Chondrocyte (in vitro differentiated cells): ENCODE measurements around the gene CAST. TPM values are rescaled to one million over a fixed set of nuclear protein-coding genes. Genes with fewer than 3 reads are reported as not detected.

ENCODE experiments used
- DNase-seq: peaks from one replicate; pipeline ENCODE4 v3.0.0; 2021; ENCODE audit warnings: mixed read lengths, low spot score
- H3K27ac Mint-ChIP-seq: one replicate; pipeline ENCODE4 v1.8.0; 2021; ENCODE audit warnings: mild to moderate bottlenecking, moderate library complexity, mixed read lengths; ENCODE audit not compliant: unreplicated experiment
- H3K27me3 Mint-ChIP-seq: 2 replicates; pipeline ENCODE4 v1.8.0; 2021; ENCODE audit warnings: low read depth, mixed read lengths
- H3K36me3 Mint-ChIP-seq: 2 replicates; pipeline ENCODE4 v1.8.0; 2021; ENCODE audit warnings: low read depth, mixed read lengths
- H3K4me1 Mint-ChIP-seq: 2 replicates; pipeline ENCODE4 v1.8.0; 2021; ENCODE audit warnings: low read depth, mild to moderate bottlenecking, mixed read lengths
- H3K4me3 Mint-ChIP-seq: one replicate; pipeline ENCODE4 v1.8.0; 2021; ENCODE audit warnings: mild to moderate bottlenecking, moderate library complexity, mixed read lengths; ENCODE audit not compliant: unreplicated experiment
- H3K9me3 Mint-ChIP-seq: 2 replicates; pipeline ENCODE4 v1.8.0; 2021; ENCODE audit warnings: low read depth, mixed read lengths
- total RNA-seq: library from RNA; stranded (reverse); gene quantifications from 3 replicates; pipeline ENCODE4 v1.2.1, GENCODE V29; 2021
- TF ChIP-seq, protein P1 (sequence below): fragments of 200-600 bp; sonication (generic); IDR thresholded peaks from 2 replicates; pipeline ENCODE4 v1.5.0; 2021; ENCODE audit warnings: antibody characterized with exemption, mild to moderate bottlenecking, moderate library complexity

The CAST gene
- total RNA-seq, 1 donor from 2014 or later: 131 TPM

DNA sequence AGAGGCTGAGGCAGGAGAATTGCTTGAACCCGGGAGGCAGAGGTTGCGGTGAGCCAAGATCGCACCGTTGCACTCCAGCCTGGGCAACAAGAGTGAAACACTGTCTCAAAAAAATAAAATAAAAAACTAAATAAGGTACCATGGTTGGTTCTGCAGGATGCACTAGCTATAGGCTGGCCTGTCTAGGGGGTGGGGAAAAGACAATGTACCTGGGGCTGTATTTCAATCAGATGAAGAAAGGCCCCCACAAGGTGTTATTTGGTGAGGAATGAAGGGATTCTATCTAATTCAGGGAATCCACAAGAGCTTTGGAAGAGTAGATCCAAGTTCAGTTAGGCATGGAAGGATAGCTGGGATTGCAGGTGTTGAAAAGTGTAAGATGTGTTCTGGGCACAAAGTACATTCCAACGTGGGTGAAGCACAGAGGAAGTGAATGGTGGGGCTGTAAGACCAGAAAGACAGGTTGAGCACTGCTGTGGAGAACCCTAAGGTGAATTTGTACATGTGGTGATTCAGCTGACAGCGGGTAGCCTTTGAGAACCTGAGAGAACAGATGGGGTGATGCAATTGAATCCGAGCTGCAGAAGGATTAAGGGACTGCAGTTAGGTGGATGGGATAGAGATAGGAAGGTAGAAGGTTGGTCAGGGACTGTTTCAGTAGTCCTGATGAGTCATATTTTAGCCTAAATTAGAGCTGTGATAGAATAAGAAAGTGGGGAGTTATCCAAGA lies 71.8 kb downstream of the CAST start:
- Mint-ChIP-seq H3K27ac (no peak overlapping the region), H3K4me1 (peaks cover 9% of the 10 kb centered on the region), H3K27me3 (no peaks in the 10 kb centered on the region), H3K36me3 (peaks cover 10% of the 10 kb centered on the region), H3K4me3 (no peak overlapping the region), H3K9me3 (no peaks in the 10 kb centered on the region)
- DNase-seq: no peak
- TF ChIP-seq, protein P1, sequence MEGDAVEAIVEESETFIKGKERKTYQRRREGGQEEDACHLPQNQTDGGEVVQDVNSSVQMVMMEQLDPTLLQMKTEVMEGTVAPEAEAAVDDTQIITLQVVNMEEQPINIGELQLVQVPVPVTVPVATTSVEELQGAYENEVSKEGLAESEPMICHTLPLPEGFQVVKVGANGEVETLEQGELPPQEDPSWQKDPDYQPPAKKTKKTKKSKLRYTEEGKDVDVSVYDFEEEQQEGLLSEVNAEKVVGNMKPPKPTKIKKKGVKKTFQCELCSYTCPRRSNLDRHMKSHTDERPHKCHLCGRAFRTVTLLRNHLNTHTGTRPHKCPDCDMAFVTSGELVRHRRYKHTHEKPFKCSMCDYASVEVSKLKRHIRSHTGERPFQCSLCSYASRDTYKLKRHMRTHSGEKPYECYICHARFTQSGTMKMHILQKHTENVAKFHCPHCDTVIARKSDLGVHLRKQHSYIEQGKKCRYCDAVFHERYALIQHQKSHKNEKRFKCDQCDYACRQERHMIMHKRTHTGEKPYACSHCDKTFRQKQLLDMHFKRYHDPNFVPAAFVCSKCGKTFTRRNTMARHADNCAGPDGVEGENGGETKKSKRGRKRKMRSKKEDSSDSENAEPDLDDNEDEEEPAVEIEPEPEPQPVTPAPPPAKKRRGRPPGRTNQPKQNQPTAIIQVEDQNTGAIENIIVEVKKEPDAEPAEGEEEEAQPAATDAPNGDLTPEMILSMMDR: no peak

GRCh38 chr5:96734871-96735325 lies 72.7 kb downstream of the CAST start:
- Mint-ChIP-seq H3K27ac (no peak overlapping the region), H3K9me3 (no peaks in the 10 kb centered on the region), H3K4me3 (no peak overlapping the region), H3K27me3 (no peaks in the 10 kb centered on the region), H3K36me3 (peaks cover 10% of the 10 kb centered on the region), H3K4me1 (peaks cover 9% of the 10 kb centered on the region)
- DNase-seq: no peak
- TF ChIP-seq, protein P1: no peak

- H3K9me3 Mint-ChIP-seq: no peaks in the 10 kb centered on the region
- peaks cover 14% of the 10 kb centered on the region for H3K36me3 Mint-ChIP-seq
- no peak for DNase-seq
- H3K27me3 Mint-ChIP-seq: no peaks in the 10 kb centered on the region
- H3K27ac Mint-ChIP-seq: no peak overlapping the region
- H3K4me3 Mint-ChIP-seq: no peak overlapping the region
- TF ChIP-seq, protein P1: no peak
- H3K4me1 Mint-ChIP-seq: peaks cover 13% of the 10 kb centered on the region
Measured at GRCh38 chr5:96736937-96737336, 74.8 kb downstream of the CAST start.

- TF ChIP-seq, protein P1: no peak
- Mint-ChIP-seq H3K4me3 (no peak overlapping the region), H3K27ac (no peak overlapping the region), H3K27me3 (no peaks in the 10 kb centered on the region), H3K9me3 (no peaks in the 10 kb centered on the region), H3K36me3 (peaks cover 31% of the 10 kb centered on the region), H3K4me1 (peaks cover 5% of the 10 kb centered on the region)
- no peak for DNase-seq
Measured at GRCh38 chr5:96741106-96741505, 78.9 kb downstream of the CAST start.

GRCh38 chr5:96741891-96742309 lies 79.7 kb downstream of the CAST start:
- TF ChIP-seq, protein P1: no peak
- peaks cover 37% of the 10 kb centered on the region for H3K36me3 Mint-ChIP-seq
- H3K9me3 Mint-ChIP-seq: no peaks in the 10 kb centered on the region
- no peak overlapping the region for H3K4me3 Mint-ChIP-seq
- H3K4me1 Mint-ChIP-seq: peaks cover 5% of the 10 kb centered on the region
- H3K27me3 Mint-ChIP-seq: no peaks in the 10 kb centered on the region
- no peak for DNase-seq
- no peak overlapping the region for H3K27ac Mint-ChIP-seq
